OCI-LY1 (cell line): ENCODE measurements around the gene KLHL40.

Source experiments
- H2AFZ ChIP-seq: fragments of 200-600 bp; sonication (generic), shearing (Covaris generic); 2 replicates; pipeline ENCODE4 v1.6.0; 2014; ENCODE audit warnings: antibody characterized with exemption, mild to moderate bottlenecking, low read length
- H3F3A ChIP-seq: fragments of 200-600 bp; sonication (generic), shearing (Covaris generic); 2 replicates; pipeline ENCODE4 v1.6.0; 2014; ENCODE audit warnings: mild to moderate bottlenecking, antibody characterized with exemption, low read length, moderate library complexity; ENCODE audit not compliant: insufficient read depth
- H3K27ac ChIP-seq: fragments of 200-600 bp; sonication (generic); 2 replicates; pipeline ENCODE4 v1.5.1; 2014; ENCODE audit warnings: low read length, mixed run types, mild to moderate bottlenecking, low read depth; ENCODE audit not compliant: poor library complexity, severe bottlenecking
- H3K27me3 ChIP-seq: fragments of 200-600 bp; sonication (generic); 2 replicates; pipeline ENCODE4 v1.6.0; 2014; ENCODE audit warnings: antibody characterized with exemption, mild to moderate bottlenecking, low read length, moderate library complexity; ENCODE audit not compliant: insufficient read depth
- H3K36me3 ChIP-seq: fragments of 200-600 bp; sonication (generic); 2 replicates; pipeline ENCODE4 v1.6.1; 2014; ENCODE audit warnings: mild to moderate bottlenecking, antibody characterized with exemption, low read length, moderate library complexity, mixed read lengths; ENCODE audit not compliant: insufficient read depth
- H3K4me1 ChIP-seq: fragments of 200-600 bp; sonication (generic); 2 replicates; pipeline ENCODE4 v1.5.1; 2014; ENCODE audit warnings: mild to moderate bottlenecking, low read length, moderate library complexity; ENCODE audit not compliant: insufficient read depth, severe bottlenecking
- H3K4me2 ChIP-seq: fragments of 200-600 bp; sonication (generic), shearing (Covaris generic); 2 replicates; pipeline ENCODE4 v1.6.1; 2014; ENCODE audit warnings: low read length
- H3K4me3 ChIP-seq: fragments of 200-600 bp; sonication (generic); 2 replicates; pipeline ENCODE4 v1.5.1; 2014; ENCODE audit warnings: low read length, low read depth, mild to moderate bottlenecking, mixed read lengths; ENCODE audit not compliant: poor library complexity, severe bottlenecking
- H3K79me2 ChIP-seq: fragments of 200-600 bp; shearing (Covaris generic); 2 replicates; pipeline ENCODE4 v1.6.1; 2016; ENCODE audit warnings: mixed run types, low read length, mixed read lengths; ENCODE audit not compliant: insufficient read depth
- H3K9ac ChIP-seq: fragments of 200-600 bp; sonication (generic), shearing (Covaris generic); 2 replicates; pipeline ENCODE4 v1.6.1; 2014; ENCODE audit warnings: mild to moderate bottlenecking, low read length, mixed read lengths
- H3K9me2 ChIP-seq: fragments of 200-600 bp; sonication (generic), shearing (Covaris generic); 2 replicates; pipeline ENCODE4 v1.6.1; 2014; ENCODE audit warnings: low read depth, mild to moderate bottlenecking, low read length, mixed read lengths
- H3K9me3 ChIP-seq: fragments of 200-600 bp; shearing (Covaris generic); 2 replicates; pipeline ENCODE4 v1.6.1; 2014; ENCODE audit warnings: low read length, mixed read lengths
- H4K20me1 ChIP-seq: fragments of 200-600 bp; sonication (generic), shearing (Covaris generic); 2 replicates; pipeline ENCODE4 v1.6.0; 2016; ENCODE audit warnings: mild to moderate bottlenecking, low read length; ENCODE audit not compliant: insufficient read depth
- CTCF ChIP-seq: fragments of 200-600 bp; sonication (generic), shearing (Covaris generic); IDR thresholded peaks from 2 replicates; pipeline ENCODE4 v1.5.1; 2017; ENCODE audit warnings: mild to moderate bottlenecking, antibody characterized with exemption, low read length, moderate library complexity, mixed read lengths
- EZH2 ChIP-seq: fragments of 200-600 bp; sonication (generic), shearing (Covaris generic); IDR thresholded peaks from 2 replicates; pipeline ENCODE4 v1.8.0; 2017; ENCODE audit warnings: borderline replicate concordance, mixed run types, mild to moderate bottlenecking, antibody characterized with exemption, low read length, moderate library complexity, mixed read lengths

Gene KLHL40

GRCh38 chr3:42688016-42688415 is 2.7 kb downstream of the KLHL40 start:
- Histone ChIP-seq H3K9me2 (no peaks in the 10 kb centered on the region), H3K4me2 (no peak overlapping the region), H3K79me2 (no peaks in the 10 kb centered on the region), H3K9ac (no peak overlapping the region), H3K36me3 (no peaks in the 10 kb centered on the region), H3K9me3 (no peaks in the 10 kb centered on the region), H3K27me3 (no peaks in the 10 kb centered on the region), H2AFZ (no peak overlapping the region), H4K20me1 (no peaks in the 10 kb centered on the region), H3K4me1 (no peaks in the 10 kb centered on the region), H3K4me3 (no peak overlapping the region), H3F3A (no peaks in the 10 kb centered on the region), H3K27ac (no peak overlapping the region)
- no peak for TF ChIP-seq EZH2
- TF ChIP-seq CTCF: no peak

GRCh38 chr3:42688487-42689420 is 3.4 kb downstream of the KLHL40 start:
- H3K4me1 ChIP-seq: no peaks in the 10 kb centered on the region
- no peak overlapping the region for H2AFZ ChIP-seq
- H3K9ac ChIP-seq: no peak overlapping the region
- no peaks in the 10 kb centered on the region for H3F3A ChIP-seq
- H3K79me2 ChIP-seq: no peaks in the 10 kb centered on the region
- TF ChIP-seq CTCF (no peak), EZH2 (no peak)
- H3K4me2 ChIP-seq: no peak overlapping the region
- no peaks in the 10 kb centered on the region for H3K9me2 ChIP-seq
- no peaks in the 10 kb centered on the region for H3K9me3 ChIP-seq
- no peak overlapping the region for H3K4me3 ChIP-seq
- no peaks in the 10 kb centered on the region for H4K20me1 ChIP-seq
- H3K27me3 ChIP-seq: no peaks in the 10 kb centered on the region
- no peak overlapping the region for H3K27ac ChIP-seq
- H3K36me3 ChIP-seq: no peaks in the 10 kb centered on the region

- Histone ChIP-seq H3K27ac (no peak overlapping the region), H3K4me3 (no peak overlapping the region), H4K20me1 (no peaks in the 10 kb centered on the region), H3K4me2 (no peak overlapping the region), H3K9ac (no peak overlapping the region), H3K4me1 (no peaks in the 10 kb centered on the region), H3K9me3 (no peaks in the 10 kb centered on the region), H2AFZ (no peak overlapping the region), H3F3A (no peaks in the 10 kb centered on the region), H3K36me3 (no peaks in the 10 kb centered on the region), H3K79me2 (no peaks in the 10 kb centered on the region), H3K9me2 (no peaks in the 10 kb centered on the region), H3K27me3 (no peaks in the 10 kb centered on the region)
- TF ChIP-seq CTCF (no peak), EZH2 (no peak)
These were observed 4.2 kb downstream of the KLHL40 start for GRCh38 chr3:42689421-42690014.
